HepG2 (cell line): ENCODE measurements around the gene C1orf50. TPM values are rescaled to one million over a fixed set of nuclear protein-coding genes. Genes with fewer than 3 reads are reported as not detected.

ENCODE experiments used
- polyA plus RNA-seq, 8 experiments: library from polyadenylated mRNA; depleted of rRNA in 3 of 8; stranded (reverse) in 7 of 8; unstranded in 1 of 8; fragments of >200 nt; fragmentation: Illumina TruSeq in 4 of 8; extraction: Trizol in 4 of 8; gene quantifications; 2 replicates each; pipeline versions ENCODE4 v1.2.1 to v1.2.3, GENCODE V29; 2011 to 2016; ENCODE audit warnings: low read depth in 4 of 8, missing spikeins in 1 of 8, mixed read lengths in 1 of 8; ENCODE audit not compliant: insufficient read depth in 1 of 8
- total RNA-seq, 5 experiments: library from RNA; depleted of rRNA; stranded (reverse); fragments of >200 nt; fragmentation: Illumina TruSeq; extraction: Trizol; gene quantifications; 2 replicates each; pipeline ENCODE4 v1.2.3, GENCODE V29; 2016; ENCODE audit warnings: low read depth in 1 of 5

Gene C1orf50
- total and polyA plus RNA-seq, 2 of the 13 experiments (the other 11 are each of a cell fraction or from before 2014, with no cell fraction given): 4.3 to 4.8 TPM

Other genes starting within 250 kb of the C1orf50 start
- gene PPIH, start 108.8 kb upstream of the C1orf50 start, total RNA-seq (2016; rRNA removed; fragmentation: Illumina TruSeq; extraction: Trizol): 72.6 and 93.3 TPM in 2 replicates
- gene PPIH, start 108.8 kb upstream of the C1orf50 start, polyA plus RNA-seq (2011; rRNA removed): 18.7 and 29.9 TPM in 2 replicates
- gene YBX1, start 84.8 kb upstream of the C1orf50 start, total RNA-seq (2016; rRNA removed; fragmentation: Illumina TruSeq; extraction: Trizol): 500 and 628 TPM in 2 replicates
- gene YBX1, start 84.8 kb upstream of the C1orf50 start, polyA plus RNA-seq (2011; rRNA removed): 228 and 339 TPM in 2 replicates
- 4.3 and 7.6 TPM in 2 replicates for gene CLDN19, start 27.0 kb upstream of the C1orf50 start, total RNA-seq (2016; rRNA removed; fragmentation: Illumina TruSeq; extraction: Trizol)
- gene CLDN19, start 27.0 kb upstream of the C1orf50 start, polyA plus RNA-seq (2011; rRNA removed): 5.0 and 5.3 TPM in 2 replicates
- 18.7 and 64.6 TPM in 2 replicates for gene P3H1, start 221 bp upstream of the C1orf50 start, total RNA-seq (2016; rRNA removed; fragmentation: Illumina TruSeq; extraction: Trizol)
- 113 and 120 TPM in 2 replicates for gene P3H1, start 221 bp upstream of the C1orf50 start, polyA plus RNA-seq (2011; rRNA removed)
- 0.15 and 0.24 TPM in 2 replicates for gene TMEM269, start 17.7 kb downstream of the C1orf50 start, total RNA-seq (2016; rRNA removed; fragmentation: Illumina TruSeq; extraction: Trizol)
- gene TMEM269, start 17.7 kb downstream of the C1orf50 start, polyA plus RNA-seq (2011; rRNA removed): 0.14 and 0.21 TPM in 2 replicates
- gene ERMAP, start 49.9 kb downstream of the C1orf50 start, total RNA-seq (2016; rRNA removed; fragmentation: Illumina TruSeq; extraction: Trizol): 2.6 and 4.4 TPM in 2 replicates
- gene ERMAP, start 49.9 kb downstream of the C1orf50 start, polyA plus RNA-seq (2011; rRNA removed): 2.2 and 2.4 TPM in 2 replicates
- 45.2 and 48.2 TPM in 2 replicates for gene SVBP, start 50.1 kb downstream of the C1orf50 start, total RNA-seq (2016; rRNA removed; fragmentation: Illumina TruSeq; extraction: Trizol)
- gene SVBP, start 50.1 kb downstream of the C1orf50 start, polyA plus RNA-seq (2011; rRNA removed): 22.5 and 28.8 TPM in 2 replicates
- gene ZNF691, start 79.4 kb downstream of the C1orf50 start, total RNA-seq (2016; rRNA removed; fragmentation: Illumina TruSeq; extraction: Trizol): 7.8 and 8.2 TPM in 2 replicates
- gene ZNF691, start 79.4 kb downstream of the C1orf50 start, polyA plus RNA-seq (2011; rRNA removed): 6.0 and 7.6 TPM in 2 replicates
- 54.3 and 125 TPM in 2 replicates for gene SLC2A1, start 191.6 kb downstream of the C1orf50 start, total RNA-seq (2016; rRNA removed; fragmentation: Illumina TruSeq; extraction: Trizol)
- gene SLC2A1, start 191.6 kb downstream of the C1orf50 start, polyA plus RNA-seq (2011; rRNA removed): 315 and 423 TPM in 2 replicates